H9 (cell line): ENCODE measurements around the gene COLEC12. TPM values are rescaled to one million over a fixed set of nuclear protein-coding genes. Genes with fewer than 3 reads are reported as not detected.

Source experiments
- DNase-seq: peaks from one replicate; pipeline ENCODE4 v3.0.0-alpha.2; 2017
- H2AFZ ChIP-seq: one replicate; pipeline ENCODE4 v1.6.1; 2013; ENCODE audit warnings: mild to moderate bottlenecking, low read length, control low read depth, moderate library complexity
- H2AK5ac ChIP-seq: 2 replicates; pipeline ENCODE4 v1.6.1; 2013; ENCODE audit warnings: low read length, control low read depth, mixed read lengths; ENCODE audit not compliant: insufficient read length
- H2BK120ac ChIP-seq: one replicate; pipeline ENCODE4 v1.6.1; 2013; ENCODE audit warnings: low read depth, mild to moderate bottlenecking, low read length, control low read depth, inconsistent platforms; ENCODE audit not compliant: poor library complexity, severe bottlenecking
- H2BK12ac ChIP-seq: 2 replicates; pipeline ENCODE4 v1.6.1; 2013; ENCODE audit warnings: low read length, control low read depth, mixed read lengths, low read depth; ENCODE audit not compliant: insufficient read length
- H2BK15ac ChIP-seq: 2 replicates; pipeline ENCODE4 v1.6.1; 2013; ENCODE audit warnings: low read depth, low read length, control low read depth
- H2BK20ac ChIP-seq: one replicate; pipeline ENCODE4 v1.6.1; 2013; ENCODE audit warnings: low read depth, mild to moderate bottlenecking, low read length, control low read depth, inconsistent platforms; ENCODE audit not compliant: poor library complexity, severe bottlenecking
- H2BK5ac ChIP-seq: 2 replicates; pipeline ENCODE4 v1.6.1; 2013; ENCODE audit warnings: low read length, control low read depth, mixed read lengths; ENCODE audit not compliant: insufficient read length
- H3K14ac ChIP-seq: 2 replicates; pipeline ENCODE4 v1.6.1; 2013; ENCODE audit warnings: low read length, control low read depth; ENCODE audit not compliant: insufficient read depth
- H3K18ac ChIP-seq: 2 replicates; pipeline ENCODE4 v1.6.1; 2013; ENCODE audit warnings: low read depth, mild to moderate bottlenecking, mixed read lengths, low read length, control low read depth; ENCODE audit not compliant: insufficient read length
- H3K23ac ChIP-seq: 2 replicates; pipeline ENCODE4 v1.6.1; 2013; ENCODE audit warnings: low read length, control low read depth, mixed read lengths, low read depth; ENCODE audit not compliant: insufficient read length
- H3K23me2 ChIP-seq: 2 replicates; pipeline ENCODE4 v1.6.1; 2013; ENCODE audit warnings: low read depth, mild to moderate bottlenecking, mixed read lengths, low read length, control low read depth; ENCODE audit not compliant: insufficient read length, poor library complexity, severe bottlenecking
- H3K27ac ChIP-seq: 2 replicates; pipeline ENCODE4 v1.5.1; 2013; ENCODE audit warnings: low read length, control low read depth, mixed read lengths, low read depth; ENCODE audit not compliant: insufficient read length
- H3K27me3 ChIP-seq: 2 replicates; pipeline ENCODE4 v1.6.1; 2013; ENCODE audit warnings: low read length, control low read depth, inconsistent platforms; ENCODE audit not compliant: insufficient read depth
- H3K4ac ChIP-seq: 2 replicates; pipeline ENCODE4 v1.6.1; 2013; ENCODE audit warnings: low read depth, mild to moderate bottlenecking, control low read depth, inconsistent platforms, low read length, moderate library complexity
- H3K4me1 ChIP-seq: 2 replicates; pipeline ENCODE4 v1.6.1; 2013; ENCODE audit warnings: low read length, control low read depth, inconsistent platforms; ENCODE audit not compliant: insufficient read depth
- H3K4me2 ChIP-seq: 2 replicates; pipeline ENCODE4 v1.6.1; 2013; ENCODE audit warnings: low read length, control low read depth, mixed read lengths; ENCODE audit not compliant: insufficient read length, insufficient read depth
- H3K56ac ChIP-seq: 2 replicates; pipeline ENCODE4 v1.6.1; 2013; ENCODE audit warnings: low read depth, mild to moderate bottlenecking, mixed read lengths, low read length, control low read depth; ENCODE audit not compliant: insufficient read length
- H3K79me1 ChIP-seq: 2 replicates; pipeline ENCODE4 v1.6.1; 2013; ENCODE audit warnings: low read depth, mild to moderate bottlenecking, moderate library complexity, low read length, control low read depth, inconsistent platforms; ENCODE audit not compliant: insufficient read depth, poor library complexity, severe bottlenecking
- H3K79me2 ChIP-seq: 2 replicates; pipeline ENCODE4 v1.6.1; 2013; ENCODE audit warnings: low read length, control low read depth, inconsistent platforms; ENCODE audit not compliant: insufficient read depth
- H3K9ac ChIP-seq: 2 replicates; pipeline ENCODE4 v1.6.1; 2013; ENCODE audit warnings: low read length, control low read depth, mixed read lengths; ENCODE audit not compliant: insufficient read length; ENCODE audit errors: extremely low read depth
- H3K9me3 ChIP-seq: one replicate; pipeline ENCODE4 v1.6.1; 2013; ENCODE audit warnings: low read depth, low read length, inconsistent platforms; ENCODE audit not compliant: control insufficient read depth
- H3T11ph ChIP-seq: one replicate; pipeline ENCODE4 v1.6.1; 2013; ENCODE audit warnings: mild to moderate bottlenecking, low read length, control low read depth, inconsistent platforms
- H4K20me1 ChIP-seq: one replicate; pipeline ENCODE4 v1.6.1; 2013; ENCODE audit not compliant: control insufficient read depth, insufficient read length, insufficient read depth
- H4K5ac ChIP-seq: 2 replicates; pipeline ENCODE4 v1.6.1; 2013; ENCODE audit warnings: low read depth, mild to moderate bottlenecking, mixed read lengths, low read length, control low read depth; ENCODE audit not compliant: insufficient read length
- H4K8ac ChIP-seq: replicated peaks from 2 replicates; pipeline ENCODE4 v1.6.1; 2013; ENCODE audit warnings: low read length, control low read depth, mixed read lengths, low read depth; ENCODE audit not compliant: insufficient read length
- H4K91ac ChIP-seq: 2 replicates; pipeline ENCODE4 v1.6.1; 2013; ENCODE audit warnings: low read depth, mild to moderate bottlenecking, moderate library complexity, mixed read lengths, low read length, control low read depth; ENCODE audit not compliant: insufficient read length
- H3K27ac Mint-ChIP-seq, 3 experiments: 2 replicates in 2 of 3; 3 replicates in 1 of 3; pipeline ENCODE4 v1.8.0; 2020 to 2021; ENCODE audit warnings: mixed read lengths in 3 of 3, mild to moderate bottlenecking in 1 of 3, moderate library complexity in 1 of 3
- H3K27me3 Mint-ChIP-seq: 2 replicates; pipeline ENCODE4 v1.8.0; 2021; ENCODE audit warnings: low read depth, mild to moderate bottlenecking, moderate library complexity, mixed read lengths
- H3K36me3 Mint-ChIP-seq, 3 experiments: 2 replicates in 2 of 3; 3 replicates in 1 of 3; pipeline ENCODE4 v1.8.0; 2020 to 2021; ENCODE audit warnings: low read depth in 3 of 3, mixed read lengths in 3 of 3; ENCODE audit not compliant: insufficient read depth in 1 of 3
- H3K4me1 Mint-ChIP-seq, 2 experiments: 2 replicates each; pipeline ENCODE4 v1.8.0; 2020; ENCODE audit warnings: mixed read lengths in 2 of 2
- H3K4me3 Mint-ChIP-seq, 2 experiments: 2 replicates in 1 of 2; 3 replicates in 1 of 2; pipeline ENCODE4 v1.8.0; 2020 to 2021; ENCODE audit warnings: mild to moderate bottlenecking in 2 of 2, mixed read lengths in 2 of 2, moderate library complexity in 1 of 2
- H3K9me3 Mint-ChIP-seq, 2 experiments: 2 replicates in 1 of 2; 3 replicates in 1 of 2; pipeline ENCODE4 v1.8.0; 2020; ENCODE audit warnings: mild to moderate bottlenecking in 2 of 2, mixed read lengths in 2 of 2, moderate library complexity in 1 of 2
- CTCF ChIP-seq: fragments of 200-600 bp; sonication (generic); conservative IDR thresholded peaks from 3 replicates; pipeline ENCODE4 v1.8.0; 2021; ENCODE audit warnings: antibody characterized with exemption, mild to moderate bottlenecking
- WGBS: extraction: QIAGEN DNeasy Blood & Tissue Kit; methylation state at CpG from one replicate; pipeline ENCODE4 v1.1.7; 2013; ENCODE audit warnings: missing lambda C conversion rate, low lambda C conversion rate, mixed read lengths; ENCODE audit not compliant: insufficient read length; ENCODE audit errors: extremely low coverage; 5-methylcytosine and 5-hydroxymethylcytosine counted together
- total RNA-seq: library from RNA; stranded (reverse); gene quantifications from 2 replicates; pipeline ENCODE4 v1.2.1, GENCODE V29; 2021

The COLEC12 gene
- total RNA-seq, 1 experiment from 2014 or later = 0.70 TPM

- no CpG with 5 or more reads among the region's 2 CpGs for WGBS
- Histone ChIP-seq H2BK12ac (no peak overlapping the region), H3K9me3 (no peaks in the 10 kb centered on the region), H3K4me1 (no peaks in the 10 kb centered on the region), H3K14ac (no peak overlapping the region), H2BK20ac (no peak overlapping the region), H4K5ac (no peak overlapping the region), H4K91ac (no peak overlapping the region), H2AK5ac (no peak overlapping the region), H3K4ac (no peak overlapping the region), H3K79me2 (no peaks in the 10 kb centered on the region), H2BK120ac (no peak overlapping the region), H2AFZ (no peak overlapping the region), H3K23me2 (no peaks in the 10 kb centered on the region), H3K4me2 (no peak overlapping the region), H3K27me3 (no peaks in the 10 kb centered on the region), H2BK5ac (no peak overlapping the region), H3T11ph (no peak overlapping the region), H3K23ac (no peak overlapping the region), H3K18ac (no peak overlapping the region), H3K9ac (no peak overlapping the region), H2BK15ac (no peak overlapping the region), H3K27ac (no peak overlapping the region), H4K20me1 (no peaks in the 10 kb centered on the region), H3K79me1 (no peaks in the 10 kb centered on the region), H4K8ac (no peak overlapping the region), H3K56ac (no peak overlapping the region)
- Mint-ChIP-seq H3K4me3 (no peak overlapping the region), H3K27me3 (no peaks in the 10 kb centered on the region; the same call in 1 of the 2 replicates), H3K4me1 (peaks cover 0 to 6% of the 10 kb centered on the region in 2 experiments; a peak in 1 of 4 replicates), H3K36me3 (no peaks in the 10 kb centered on the region), H3K27ac (no peak overlapping the region), H3K9me3 (no peaks in the 10 kb centered on the region)
- no peak for TF ChIP-seq CTCF
- no peak for DNase-seq
Measured at GRCh38 chr18:323253-323622, 177.3 kb downstream of the COLEC12 start.
